GM19467 (cell line): ENCODE measurements around the gene VRK2.

Experiments
- ATAC-seq: cut with Tn5 transposase; IDR thresholded peaks from one replicate; pipeline ENCODE4 v1.9.1; 2021; ENCODE audit warnings: mild to moderate bottlenecking, moderate library complexity; ENCODE audit not compliant: unreplicated experiment

The VRK2 gene

GRCh38 chr2:58046585-58047372 is at the start of gene VRK2:
Gene VRK2, plus strand, starts transcription at chr2:58046806. Its CDS starts 2,026 bp downstream, at chr2:58048832.
- ATAC-seq = peak; percentile 89

- ATAC-seq = peak; percentile 76
Observed at GRCh38 chr2:58006256-58006951, 40.2 kb upstream of the VRK2 start.

GRCh38 chr2:58006952-58007284 is 39.7 kb upstream of the VRK2 start:
- peak; percentile 34 for ATAC-seq

- no peak for ATAC-seq
Observed at GRCh38 chr2:58010599-58010998, 36.0 kb upstream of the VRK2 start.

GRCh38 chr2:58019229-58019628 is 27.4 kb upstream of the VRK2 start:
- no peak for ATAC-seq

- ATAC-seq = no peak
Observed at GRCh38 chr2:58025150-58025933, 21.3 kb upstream of the VRK2 start.

GRCh38 chr2:58027029-58027428 is 19.6 kb upstream of the VRK2 start:
- no peak for ATAC-seq

- no peak for ATAC-seq
Observed at GRCh38 chr2:58030771-58031170, 15.8 kb upstream of the VRK2 start.

- peak; percentile 77 for ATAC-seq
Observed at GRCh38 chr2:58032016-58032763, 14.4 kb upstream of the VRK2 start.

GRCh38 chr2:58032764-58033080 is 13.9 kb upstream of the VRK2 start:
- no peak for ATAC-seq

- ATAC-seq = no peak
Observed at GRCh38 chr2:58033530-58033929, 13.1 kb upstream of the VRK2 start.

- peak; percentile 60 for ATAC-seq
Observed at GRCh38 chr2:58035352-58035751, 11.3 kb upstream of the VRK2 start.

GRCh38 chr2:58039170-58039611 is 7.4 kb upstream of the VRK2 start:
- ATAC-seq = peak; percentile 73

GRCh38 chr2:58042486-58042970 is 4.1 kb upstream of the VRK2 start:
- no peak for ATAC-seq

GRCh38 chr2:58044145-58044544 is 2.5 kb upstream of the VRK2 start:
- no peak for ATAC-seq

- no peak for ATAC-seq
Observed at GRCh38 chr2:58045580-58046334, 849 bp upstream of the VRK2 start.

- peak; percentile 9 for ATAC-seq
Observed at GRCh38 chr2:58046335-58046584, 346 bp upstream of the VRK2 start.

- ATAC-seq = peak; percentile 29
Observed at GRCh38 chr2:58047373-58047935, 848 bp downstream of the VRK2 start.

GRCh38 chr2:58047961-58048360 is 1.4 kb downstream of the VRK2 start:
- ATAC-seq = no peak

- no peak for ATAC-seq
Observed at GRCh38 chr2:58051445-58051844, 4.8 kb downstream of the VRK2 start.
